ENCODE measurements around the gene HSD17B11.

DNA sequence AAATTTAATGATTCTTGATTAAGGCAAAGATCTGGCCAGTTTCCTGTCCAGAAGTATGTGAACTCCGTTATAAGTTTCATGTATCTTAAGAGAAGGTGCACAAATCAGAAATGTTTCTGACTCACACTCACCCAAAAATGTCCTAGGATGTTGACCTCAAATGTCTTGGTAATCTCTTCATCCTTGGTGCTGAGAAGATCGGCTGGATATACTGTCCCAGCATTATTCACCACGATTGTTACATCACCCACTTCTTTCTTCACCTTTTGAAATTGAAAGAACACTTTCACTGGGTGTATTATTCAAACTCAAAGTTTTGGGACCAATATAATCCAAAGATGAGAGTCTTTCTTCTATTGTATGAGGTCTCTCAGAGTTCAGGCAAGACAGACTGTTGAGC lies 74.0 kb downstream of the HSD17B11 start:
- TF ChIP-seq ZBTB1 (tag by site-specific recombination; IDR thresholded peaks at IDR 0.05) (no peak), ZNF677 (tag by site-specific recombination; IDR thresholded peaks at IDR 0.05) (no peak), MEIS1 (CRISPR knock-in tag; IDR thresholded peaks at IDR 0.05; ENCODE audit: borderline replicate concordance) (no peak)
- TF ChIP-seq, protein P1, sequence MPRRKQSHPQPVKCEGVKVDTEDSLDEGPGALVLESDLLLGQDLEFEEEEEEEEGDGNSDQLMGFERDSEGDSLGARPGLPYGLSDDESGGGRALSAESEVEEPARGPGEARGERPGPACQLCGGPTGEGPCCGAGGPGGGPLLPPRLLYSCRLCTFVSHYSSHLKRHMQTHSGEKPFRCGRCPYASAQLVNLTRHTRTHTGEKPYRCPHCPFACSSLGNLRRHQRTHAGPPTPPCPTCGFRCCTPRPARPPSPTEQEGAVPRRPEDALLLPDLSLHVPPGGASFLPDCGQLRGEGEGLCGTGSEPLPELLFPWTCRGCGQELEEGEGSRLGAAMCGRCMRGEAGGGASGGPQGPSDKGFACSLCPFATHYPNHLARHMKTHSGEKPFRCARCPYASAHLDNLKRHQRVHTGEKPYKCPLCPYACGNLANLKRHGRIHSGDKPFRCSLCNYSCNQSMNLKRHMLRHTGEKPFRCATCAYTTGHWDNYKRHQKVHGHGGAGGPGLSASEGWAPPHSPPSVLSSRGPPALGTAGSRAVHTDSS (tag by site-specific recombination; IDR thresholded peaks at IDR 0.05): no peak
- TF ChIP-seq, protein P2, sequence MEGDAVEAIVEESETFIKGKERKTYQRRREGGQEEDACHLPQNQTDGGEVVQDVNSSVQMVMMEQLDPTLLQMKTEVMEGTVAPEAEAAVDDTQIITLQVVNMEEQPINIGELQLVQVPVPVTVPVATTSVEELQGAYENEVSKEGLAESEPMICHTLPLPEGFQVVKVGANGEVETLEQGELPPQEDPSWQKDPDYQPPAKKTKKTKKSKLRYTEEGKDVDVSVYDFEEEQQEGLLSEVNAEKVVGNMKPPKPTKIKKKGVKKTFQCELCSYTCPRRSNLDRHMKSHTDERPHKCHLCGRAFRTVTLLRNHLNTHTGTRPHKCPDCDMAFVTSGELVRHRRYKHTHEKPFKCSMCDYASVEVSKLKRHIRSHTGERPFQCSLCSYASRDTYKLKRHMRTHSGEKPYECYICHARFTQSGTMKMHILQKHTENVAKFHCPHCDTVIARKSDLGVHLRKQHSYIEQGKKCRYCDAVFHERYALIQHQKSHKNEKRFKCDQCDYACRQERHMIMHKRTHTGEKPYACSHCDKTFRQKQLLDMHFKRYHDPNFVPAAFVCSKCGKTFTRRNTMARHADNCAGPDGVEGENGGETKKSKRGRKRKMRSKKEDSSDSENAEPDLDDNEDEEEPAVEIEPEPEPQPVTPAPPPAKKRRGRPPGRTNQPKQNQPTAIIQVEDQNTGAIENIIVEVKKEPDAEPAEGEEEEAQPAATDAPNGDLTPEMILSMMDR (tag by site-specific recombination; IDR thresholded peaks at IDR 0.05): no peak

All from HEK293 (cell line).